NCI-H2196 (cell line): ENCODE measurements around the gene ASAP2.
"Not testable (repeated sequence)": the region's sequence is repeated elsewhere in the genome, so short reads cannot be mapped to it uniquely, and the experiment has no call there.

Experiments used
- DNase-seq: peaks from one replicate; lab custom pipeline; 2025; ENCODE audit not compliant: unreplicated experiment; lab: John Stamatoyannopoulos, UW

The ASAP2 gene

GRCh38 chr2:9397201-9397600, 190.6 kb downstream of the ASAP2 start:
- no peak for DNase-seq

- not testable (repeated sequence) for DNase-seq
Observed at GRCh38 chr2:9398251-9398650, 191.6 kb downstream of the ASAP2 start.

DNA sequence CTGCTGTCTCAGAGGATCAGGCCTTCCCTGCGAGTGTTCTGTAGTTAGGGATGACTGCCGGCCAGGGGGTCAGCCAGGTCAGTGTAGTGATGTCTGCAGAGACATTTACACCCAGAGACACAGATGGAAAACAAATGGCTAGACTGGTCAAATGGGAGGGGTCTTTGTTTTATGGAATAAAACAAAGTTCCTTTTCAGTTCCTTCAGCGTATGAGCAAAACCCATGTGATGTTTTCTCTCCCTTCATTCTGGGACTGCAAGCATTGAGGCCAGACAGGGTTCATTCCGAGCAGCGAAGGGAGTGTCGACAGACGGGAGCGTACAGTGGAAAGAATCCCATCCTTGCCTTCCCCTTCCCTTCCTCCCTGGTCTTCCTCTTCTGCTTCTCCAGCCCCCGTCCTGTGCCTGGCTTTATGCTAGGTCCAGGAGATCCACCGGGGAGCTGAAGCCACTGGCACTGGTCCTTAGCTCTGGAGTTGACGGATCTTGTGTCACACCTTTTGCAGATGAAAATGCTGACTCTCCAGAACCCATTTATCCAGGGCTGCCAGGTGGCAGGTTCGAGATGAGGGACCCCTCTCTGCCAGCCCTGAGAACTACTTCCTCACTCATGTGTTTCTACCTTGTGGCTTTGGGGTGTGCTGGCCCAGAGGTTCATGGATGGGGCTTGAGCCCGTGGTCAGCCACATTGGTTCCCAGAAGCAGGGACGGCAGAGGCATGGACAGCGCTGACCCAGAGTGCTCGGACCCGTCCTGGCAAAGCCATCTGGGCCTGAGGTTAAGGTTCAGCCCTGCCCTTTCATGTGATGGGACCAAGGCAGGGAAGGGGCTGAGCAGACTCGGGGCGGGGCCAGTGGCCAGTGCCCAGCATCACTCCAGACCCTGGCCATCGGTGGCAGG, 192.5 kb downstream of the ASAP2 start:
- no peak for DNase-seq

DNA sequence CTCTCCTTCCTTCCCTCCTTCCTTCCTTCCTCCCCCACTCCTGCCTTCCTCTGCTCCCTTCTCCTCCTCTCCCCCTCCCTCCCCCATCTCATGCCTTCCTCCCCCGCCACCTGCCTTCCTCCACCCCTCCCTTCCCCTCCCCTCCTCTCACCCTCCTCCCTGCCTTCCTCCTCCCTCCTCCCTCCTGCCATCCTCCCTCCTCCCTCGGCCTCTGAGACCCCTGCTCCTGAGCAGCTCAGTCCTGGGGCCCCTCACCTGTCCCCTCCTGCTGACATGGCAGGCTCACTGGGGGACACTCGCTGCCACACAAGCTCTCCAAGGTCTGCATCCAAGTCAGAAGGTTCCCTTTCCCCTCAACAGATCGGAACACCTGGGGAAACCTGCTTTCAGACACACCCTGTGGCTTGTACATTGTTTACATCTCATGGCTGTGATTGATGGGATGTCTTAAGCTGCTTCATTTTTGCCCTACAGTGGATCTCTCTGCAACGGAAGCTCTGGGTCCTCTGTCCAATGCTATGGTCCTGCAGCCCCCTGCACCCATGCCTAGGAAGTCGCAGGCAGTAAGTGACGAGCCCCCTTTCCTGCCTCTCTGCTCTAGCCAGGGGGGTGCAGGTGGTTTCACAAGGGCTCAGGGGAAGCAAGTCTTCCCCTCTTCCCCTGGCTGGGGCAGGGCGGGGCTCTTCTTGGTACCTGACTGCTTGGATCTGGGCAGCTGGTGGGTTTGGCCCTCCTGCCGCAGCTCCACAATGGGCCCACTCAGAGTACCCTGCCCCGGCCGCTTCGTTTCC, 193.9 kb downstream of the ASAP2 start:
- DNase-seq = no peak

- DNase-seq = no peak
Observed at GRCh38 chr2:9401059-9401547, 194.5 kb downstream of the ASAP2 start.

- DNase-seq = no peak
Observed at GRCh38 chr2:9401646-9402371, 195.2 kb downstream of the ASAP2 start.

- DNase-seq = no peak
Observed at GRCh38 chr2:9403924-9404323, 197.3 kb downstream of the ASAP2 start.

DNA sequence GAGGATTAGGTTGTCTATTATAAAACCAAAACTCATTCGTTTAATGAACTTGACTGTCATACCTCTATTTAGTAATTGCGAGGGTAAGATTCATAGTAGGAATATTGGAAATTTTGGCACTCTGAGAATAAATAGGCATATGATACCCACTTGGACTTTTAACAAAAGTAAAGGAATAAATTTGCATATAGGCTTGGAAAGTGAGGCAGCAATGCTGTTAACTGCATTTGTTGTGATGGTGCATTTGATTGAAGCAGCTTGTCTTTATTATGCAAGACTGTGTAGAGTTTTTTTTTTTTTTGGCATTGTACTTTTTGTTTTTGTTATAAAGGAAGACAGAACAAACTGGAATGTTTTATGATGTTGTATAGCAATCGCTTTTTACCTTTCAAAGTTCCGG, 197.8 kb downstream of the ASAP2 start:
- DNase-seq = no peak

DNA sequence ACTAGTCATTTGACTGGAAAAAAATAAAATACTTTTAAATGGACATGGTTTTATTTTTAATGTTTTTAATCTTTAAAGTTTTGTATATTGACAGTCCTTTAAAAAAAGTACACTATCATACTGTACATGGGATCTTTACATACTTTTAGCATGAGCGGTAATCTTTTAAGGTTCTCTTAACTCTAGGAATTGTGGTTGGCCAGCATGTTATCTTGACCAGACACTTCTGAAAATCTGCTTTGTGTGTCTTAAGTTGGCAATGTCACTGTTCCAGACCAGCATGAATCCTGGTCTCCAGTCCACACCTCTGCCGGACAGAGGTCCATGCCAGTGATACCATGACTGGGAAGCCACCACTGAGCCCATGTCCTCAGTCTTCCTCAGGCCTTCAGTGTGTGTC, 199.0 kb downstream of the ASAP2 start:
- no peak for DNase-seq

- DNase-seq = no peak
Observed at GRCh38 chr2:9406529-9407362, 200.1 kb downstream of the ASAP2 start.

DNA sequence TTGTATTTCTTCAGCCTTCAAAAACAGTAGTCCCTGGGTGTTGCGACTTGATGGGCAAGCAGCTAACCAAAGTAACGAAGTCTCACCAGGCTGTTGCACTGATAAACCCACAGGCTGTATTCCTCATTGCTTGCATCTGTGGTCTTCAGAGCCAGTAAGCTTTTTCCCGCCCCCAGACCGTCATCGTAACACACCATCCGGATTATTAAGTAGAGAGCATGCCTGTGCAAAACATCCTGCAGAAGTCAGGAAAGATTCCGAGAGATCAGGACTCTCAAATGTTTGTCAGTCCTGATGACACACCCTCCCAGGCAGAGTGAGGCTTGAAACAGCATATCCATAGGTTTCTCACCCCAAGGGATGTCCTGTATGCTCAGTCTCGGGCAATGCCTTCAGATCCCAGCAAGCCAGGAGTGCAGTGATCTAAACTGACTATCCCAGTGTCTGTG, 200.8 kb downstream of the ASAP2 start:
- no peak for DNase-seq

GRCh38 chr2:9408641-9409151, 202.1 kb downstream of the ASAP2 start:
- no peak for DNase-seq

GRCh38 chr2:9410108-9410507, 203.5 kb downstream of the ASAP2 start:
- no peak for DNase-seq

DNA sequence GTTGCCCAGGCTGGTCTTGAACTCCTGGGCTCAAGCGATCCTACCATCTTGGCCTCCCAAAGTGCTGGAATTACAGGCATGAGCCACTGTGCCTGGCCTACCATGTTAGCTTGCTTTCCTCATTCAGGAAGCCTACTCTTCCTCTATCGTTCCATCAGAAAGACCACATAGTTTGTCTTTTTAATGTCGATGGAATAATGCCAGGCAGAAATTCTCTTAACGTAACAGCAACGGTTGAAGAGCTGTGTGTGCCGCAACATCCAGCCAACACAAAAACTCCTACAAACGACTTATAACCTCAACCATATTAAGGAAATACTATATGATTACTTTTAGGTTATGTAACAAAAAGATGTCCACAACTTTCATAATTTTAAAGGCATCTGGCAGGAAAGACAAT, 206.2 kb downstream of the ASAP2 start:
- DNase-seq = no peak

GRCh38 chr2:9415516-9416169, 209.0 kb downstream of the ASAP2 start:
- DNase-seq = no peak

- no peak for DNase-seq
Observed at GRCh38 chr2:9416267-9416961, 209.8 kb downstream of the ASAP2 start.

- DNase-seq = no peak
Observed at GRCh38 chr2:9416962-9417316, 210.3 kb downstream of the ASAP2 start.

GRCh38 chr2:9417725-9418124, 211.1 kb downstream of the ASAP2 start:
- DNase-seq = no peak

GRCh38 chr2:9418746-9419145, 212.1 kb downstream of the ASAP2 start:
- DNase-seq = no peak
